Adrenal gland (tissue), 12 donors: Measurements from ENCODE around the gene CXorf58. TPM values are rescaled to one million over a fixed set of nuclear protein-coding genes. Genes with fewer than 3 reads are reported as not detected.

ENCODE experiments used
- DNase-seq, 7 donors: peaks; one replicate each; pipeline ENCODE4 v3.0.0-alpha.2; 2019 to 2020
- H3K27ac ChIP-seq, 5 donors: fragments of 200-600 bp; sonication (generic) in 4 of 5; 1 replicate in 3 of 5; 2 replicates in 2 of 5; pipeline versions ENCODE4 v1.5.1 to v1.8.0; 2016 to 2020; ENCODE audit warnings: mild to moderate bottlenecking in 1 of 5
- H3K27me3 ChIP-seq: fragments of 200-600 bp; 2 replicates; pipeline ENCODE4 v1.8.0; 2021
- H3K36me3 ChIP-seq, 2 donors: fragments of 200-600 bp; replicated peaks in 1 of 2; 1 replicate in 1 of 2; 2 replicates in 1 of 2; pipeline versions ENCODE4 v1.5.1 to v1.8.0; 2018 to 2022
- H3K4me1 ChIP-seq, 2 donors: fragments of 200-600 bp; replicated peaks in 1 of 2; 1 replicate in 1 of 2; 2 replicates in 1 of 2; pipeline versions ENCODE4 v1.5.1 to v1.8.0; 2018 to 2021
- H3K4me3 ChIP-seq, 4 donors: fragments of 200-600 bp; sonication (generic) in 3 of 4; one replicate each; pipeline ENCODE4 v1.5.1; 2016 to 2018
- H3K9me3 ChIP-seq, 3 donors: fragments of 200-600 bp; sonication (generic) in 1 of 3; replicated peaks in 1 of 3; 1 replicate in 2 of 3; 2 replicates in 1 of 3; pipeline versions ENCODE4 v1.5.1 to v1.8.0; 2016 to 2021
- CTCF ChIP-seq, 6 experiments: fragments of 450-650 bp in 4 of 6; fragments of 200-600 bp in 2 of 6; sonication (generic) in 1 of 6; IDR thresholded peaks; 1 replicate in 5 of 6; 2 replicates in 1 of 6; pipeline versions ENCODE4 v1.5.1 to v1.8.0; 2016 to 2021; ENCODE audit warnings: antibody characterized with exemption in 6 of 6, mild to moderate bottlenecking in 2 of 6, moderate library complexity in 1 of 6
- POLR2A ChIP-seq, 2 donors: fragments of 450-650 bp; IDR thresholded peaks; one replicate each; pipeline ENCODE4 v1.6.1; 2017; ENCODE audit warnings: antibody characterized with exemption in 2 of 2, mild to moderate bottlenecking in 2 of 2, moderate library complexity in 1 of 2
- WGBS, 4 donors: extraction: QIAGEN DNeasy Blood & Tissue Kit in 2 of 4; methylation state at CpG; one replicate each; pipeline versions ENCODE4 v1.1.5 to v1.1.7; 2013 to 2017; 5-methylcytosine and 5-hydroxymethylcytosine counted together
- intact Hi-C, 2 donors: fragments of 100-400 bp; cut with DNase I; formaldehyde crosslinking; loops; one replicate each; pipeline versions ENCODE4 v1.14.1 to v1.15.0; 2022 to 2023
- polyA plus RNA-seq, 3 donors: library from polyadenylated mRNA; stranded (reverse); fragments of 200-250 nt in 2 of 3; fragments of 350-450 nt in 1 of 3; fragmentation: Illumina TruSeq in 1 of 3; extraction: RNeasy Lipid Tissue Mini Kit (QIAGEN cat#74804) in 1 of 3; gene quantifications; one replicate each; pipeline ENCODE4 v1.2.3, GENCODE V29; 2013 to 2014
- total RNA-seq, 9 donors: library from RNA; depleted of rRNA in 4 of 9; stranded (reverse); fragments of >200 nt in 4 of 9; fragments of 120-200 nt in 1 of 9; fragmentation: NEBNext Ultra II Directional in 1 of 9; extraction: Animal tissue kit (Norgen Biotek cat#: 25700) in 1 of 9; gene quantifications; one replicate each; pipeline versions ENCODE4 v1.1.0 to v1.2.4, GENCODE V29; 2013 to 2023
- donor health status: healthy with polysubstance abuse.
- donor health status: Bipolar disorder and iron deficiency.
- donor health status: DM: yes; HTN: yes; CAD: no.
- donor health status: DM: no; HTN: no; CAD: no.
- donor health status: DM: no; HTN: no; CAD: no.
- donor health status: DM: yes; HTN: yes; CAD: no.

Gene CXorf58
- total and polyA plus RNA-seq, 12 donors: 0.11 to 0.77 (median 0.34) TPM; not detected in 3

- TF ChIP-seq CTCF (IDR thresholded peaks at IDR 0.05) (no peak), POLR2A (IDR thresholded peaks at IDR 0.05) (no peak)
- Histone ChIP-seq H3K27me3 (no peaks in the 10 kb centered on the region), H3K36me3 (no peaks in the 10 kb centered on the region), H3K9me3 (no peaks in the 10 kb centered on the region), H3K4me3 (no peak overlapping the region), H3K4me1 (no peaks in the 10 kb centered on the region), H3K27ac (no peak overlapping the region)
- 75 to 96% (median 88%) methylated on average over 1 of the region's 1 CpG for WGBS, 4 donors
- intact Hi-C loops: no loop called here
- DNase-seq: no peak
These were observed 75.1 kb downstream of the CXorf58 start for GRCh38 chrX:23982891-23983290.

Other genes starting within 250 kb of the CXorf58 start
- gene PRDX4, start 240.5 kb upstream of the CXorf58 start, total RNA-seq: 100 to 1,000 TPM in 7 of 9 donors, 10 to 100 TPM in 2; 86.7 to 527 (median 139) TPM
- 100 to 1,000 TPM in 1 of 3 donors, 10 to 100 TPM in 2; 23.1 to 220 (median 37.2) TPM for gene PRDX4, start 240.5 kb upstream of the CXorf58 start, polyA plus RNA-seq
- gene ACOT9, start 164.7 kb upstream of the CXorf58 start, total RNA-seq: 10 to 100 TPM; 18.4 to 40.7 (median 34.3) TPM
- 10 to 100 TPM; 37.2 to 58.3 (median 56.8) TPM for gene ACOT9, start 164.7 kb upstream of the CXorf58 start, polyA plus RNA-seq
- gene SAT1, start 124.8 kb upstream of the CXorf58 start, total RNA-seq: 100 to 1,000 TPM; 129 to 905 (median 353) TPM
- 100 to 1,000 TPM; 358 to 811 (median 522) TPM for gene SAT1, start 124.8 kb upstream of the CXorf58 start, polyA plus RNA-seq
- gene APOO, start 68 bp upstream of the CXorf58 start, total RNA-seq: 10 to 100 TPM; 12.9 to 72.7 (median 26.7) TPM
- gene APOO, start 68 bp upstream of the CXorf58 start, polyA plus RNA-seq: 100 to 1,000 TPM in 1 of 3 donors, 10 to 100 TPM in 2; 17.5 to 177 (median 37.7) TPM
- 10 to 100 TPM in 8 of 9 donors, 1 to 10 TPM in 1; 9.5 to 75.3 (median 18.0) TPM for gene KLHL15, start 119.2 kb downstream of the CXorf58 start, total RNA-seq
- gene KLHL15, start 119.2 kb downstream of the CXorf58 start, polyA plus RNA-seq: 10 to 100 TPM in 1 of 3 donors, 1 to 10 TPM in 2; 1.5 to 16.7 (median 3.1) TPM
- gene EIF2S3, start 146.9 kb downstream of the CXorf58 start, total RNA-seq: 100 to 1,000 TPM in 7 of 9 donors, 10 to 100 TPM in 2; 73.4 to 185 (median 118) TPM
- 10 to 100 TPM; 49.1 to 95.9 (median 50.3) TPM for gene EIF2S3, start 146.9 kb downstream of the CXorf58 start, polyA plus RNA-seq
- 10 to 100 TPM; 27.9 to 58.6 (median 42.9) TPM for gene ZFX, start 241.7 kb downstream of the CXorf58 start, total RNA-seq
- 10 to 100 TPM in 2 of 3 donors, 1 to 10 TPM in 1; 8.1 to 12.5 (median 11.9) TPM for gene ZFX, start 241.7 kb downstream of the CXorf58 start, polyA plus RNA-seq